GM23338 (cell line): ENCODE measurements around the gene FBXW7. TPM values are rescaled to one million over a fixed set of nuclear protein-coding genes. Genes with fewer than 3 reads are reported as not detected.

Experiments
- ATAC-seq: fragments of 200-7000 bp; cut with Tn5 transposase; 3 replicates; pipeline ENCODE4 v1.9.1; 2020
- DNase-seq: peaks from one replicate; pipeline ENCODE4 v3.0.0-alpha.2; 2015; ENCODE audit warnings: low spot score
- H2AFZ ChIP-seq: fragments of 200-600 bp; sonication (generic); 2 replicates; pipeline ENCODE4 v1.8.0; 2016; ENCODE audit warnings: antibody characterized with exemption, mild to moderate bottlenecking, moderate library complexity
- H3F3A ChIP-seq: fragments of 200-600 bp; sonication (generic); replicated peaks from 2 replicates; pipeline ENCODE4 v1.8.0; 2017; ENCODE audit warnings: antibody characterized with exemption, mixed run types, low read depth
- H3K27ac ChIP-seq: fragments of 200-600 bp; sonication (generic); 2 replicates; pipeline ENCODE4 v1.6.1; 2016; ENCODE audit warnings: low read depth
- H3K27me3 ChIP-seq: fragments of 200-600 bp; sonication (generic); 2 replicates; pipeline ENCODE4 v1.8.0; 2016; ENCODE audit warnings: mild to moderate bottlenecking, mixed run types, moderate library complexity; ENCODE audit not compliant: insufficient read depth
- H3K36me3 ChIP-seq: fragments of 200-600 bp; sonication (generic); 2 replicates; pipeline ENCODE4 v1.8.0; 2016; ENCODE audit warnings: mild to moderate bottlenecking; ENCODE audit not compliant: insufficient read depth
- H3K4me1 ChIP-seq: fragments of 200-600 bp; sonication (generic); 2 replicates; pipeline ENCODE4 v1.8.0; 2016; ENCODE audit warnings: mild to moderate bottlenecking, moderate library complexity; ENCODE audit not compliant: insufficient read depth
- H3K4me2 ChIP-seq: fragments of 200-600 bp; sonication (generic); 2 replicates; pipeline ENCODE4 v1.7.1; 2017; ENCODE audit warnings: mixed run types
- H3K4me3 ChIP-seq: fragments of 200-600 bp; sonication (generic); 2 replicates; pipeline ENCODE4 v1.6.1; 2016; ENCODE audit warnings: mixed run types
- H3K79me2 ChIP-seq: fragments of 200-600 bp; sonication (generic); replicated peaks from 2 replicates; pipeline ENCODE4 v1.8.0; 2017; ENCODE audit warnings: mild to moderate bottlenecking; ENCODE audit not compliant: insufficient read depth
- H3K9me2 ChIP-seq: fragments of 200-600 bp; sonication (generic); 2 replicates; pipeline ENCODE4 v1.8.0; 2017; ENCODE audit not compliant: insufficient read depth
- H4K20me1 ChIP-seq: fragments of 200-600 bp; sonication (generic); replicated peaks from 2 replicates; pipeline ENCODE4 v1.8.0; 2017; ENCODE audit warnings: mild to moderate bottlenecking; ENCODE audit not compliant: insufficient read depth
- H3K27ac Mint-ChIP-seq: 2 replicates; pipeline ENCODE4 v1.8.0; 2020; ENCODE audit warnings: inconsistent platforms, mild to moderate bottlenecking, moderate library complexity, mixed read lengths
- H3K27me3 Mint-ChIP-seq: 3 replicates; pipeline ENCODE4 v1.8.0; 2022; ENCODE audit warnings: low read depth, mild to moderate bottlenecking, moderate library complexity, mixed read lengths, inconsistent platforms; ENCODE audit not compliant: insufficient read depth, poor library complexity
- H3K36me3 Mint-ChIP-seq: 3 replicates; pipeline ENCODE4 v1.8.0; 2021; ENCODE audit warnings: low read depth, mild to moderate bottlenecking, inconsistent platforms, moderate library complexity, mixed read lengths
- H3K4me1 Mint-ChIP-seq: 3 replicates; pipeline ENCODE4 v1.8.0; 2020; ENCODE audit warnings: mild to moderate bottlenecking, inconsistent platforms, mixed read lengths
- H3K4me3 Mint-ChIP-seq: 3 replicates; pipeline ENCODE4 v1.8.0; 2021; ENCODE audit warnings: moderate library complexity, mild to moderate bottlenecking, inconsistent platforms, mixed read lengths
- H3K9me3 Mint-ChIP-seq: 3 replicates; pipeline ENCODE4 v1.8.0; 2020; ENCODE audit warnings: moderate library complexity, mild to moderate bottlenecking, inconsistent platforms, mixed read lengths
- CREB1 ChIP-seq: fragments of 250-450 bp; sonication (Bioruptor Pico); IDR thresholded peaks from 2 replicates; pipeline ENCODE4 v1.5.0; 2020; ENCODE audit warnings: low read depth, mild to moderate bottlenecking, moderate library complexity
- CTCF ChIP-seq, 2 experiments: fragments of 200-600 bp in 1 of 2; sonication (generic) in 1 of 2; conservative IDR thresholded peaks; 2 replicates each; pipeline versions ENCODE4 v1.5.1 to v1.6.1; 2016 to 2017; ENCODE audit warnings: antibody characterized with exemption in 2 of 2, low read depth in 2 of 2, mild to moderate bottlenecking in 2 of 2, moderate library complexity in 1 of 2
- ETS1 ChIP-seq: IDR thresholded peaks from 2 replicates; pipeline ENCODE4 v1.6.1; 2016; ENCODE audit warnings: antibody characterized with exemption
- EZH2 ChIP-seq: fragments of 200-600 bp; sonication (generic); IDR thresholded peaks from one replicate; pipeline ENCODE4 v1.8.0; 2017; ENCODE audit warnings: antibody characterized with exemption, mild to moderate bottlenecking, low read depth; ENCODE audit not compliant: unreplicated experiment
- EZH2phosphoT487 ChIP-seq: fragments of 200-600 bp; sonication (generic); IDR thresholded peaks from one replicate; pipeline ENCODE4 v1.8.1; 2018; ENCODE audit warnings: antibody characterized with exemption; ENCODE audit not compliant: unreplicated experiment
- JUNB ChIP-seq: IDR thresholded peaks from one replicate; pipeline ENCODE4 v1.6.1; 2016; ENCODE audit warnings: antibody characterized with exemption; ENCODE audit not compliant: unreplicated experiment
- POLR2AphosphoS5 ChIP-seq: IDR thresholded peaks from 2 replicates; pipeline ENCODE4 v1.6.1; 2016; ENCODE audit warnings: antibody characterized with exemption, low read depth
- STAT1 ChIP-seq: IDR thresholded peaks from one replicate; pipeline ENCODE4 v1.6.1; 2016; ENCODE audit warnings: antibody characterized with exemption; ENCODE audit not compliant: unreplicated experiment
- ZNF114 ChIP-seq: fragments of 250-450 bp; sonication (Bioruptor Pico); IDR thresholded peaks from 2 replicates; pipeline ENCODE4 v1.5.0; 2020; ENCODE audit warnings: mild to moderate bottlenecking, moderate library complexity
- ZNF331 ChIP-seq: fragments of 250-450 bp; sonication (Bioruptor Pico); IDR thresholded peaks from 2 replicates; pipeline ENCODE4 v1.5.0; 2020; ENCODE audit warnings: low read depth, mild to moderate bottlenecking, moderate library complexity
- ZNF462 ChIP-seq: fragments of 250-450 bp; sonication (Bioruptor Pico); IDR thresholded peaks from 2 replicates; pipeline ENCODE4 v1.5.0; 2020; ENCODE audit warnings: mild to moderate bottlenecking, moderate library complexity
- polyA plus RNA-seq: library from polyadenylated mRNA; unstranded; fragments of >200 nt; fragmentation: Nextera tagmentation; extraction: Ambion mirVana; gene quantifications from 2 replicates; pipeline ENCODE4 v1.2.1, GENCODE V29; 2016
- total RNA-seq: library from RNA; depleted of rRNA; stranded (reverse); fragments of >200 nt; shearing (Covaris generic); gene quantifications from 2 replicates; pipeline ENCODE4 v1.2.3, GENCODE V29; 2014

Gene FBXW7
- total and polyA plus RNA-seq, 2 experiments from 2014 or later: 25.8 to 34.7 TPM

- H3K27me3 ChIP-seq: no peaks in the 10 kb centered on the region
- no peak overlapping the region for H3K27ac Mint-ChIP-seq
- peaks cover 5% of the 10 kb centered on the region; the same call in 1 of the 2 replicates for H3K79me2 ChIP-seq
- H3K4me1 Mint-ChIP-seq: peaks cover 2% of the 10 kb centered on the region; the same call in 2 of the 3 replicates
- H3F3A ChIP-seq: no peaks in the 10 kb centered on the region
- TF ChIP-seq CREB1: no peak
- TF ChIP-seq EZH2phosphoT487: no peak
- H3K36me3 ChIP-seq: no peaks in the 10 kb centered on the region
- ATAC-seq (no peak), DNase-seq (no peak)
- no peak overlapping the region for H3K4me2 ChIP-seq
- no peak overlapping the region for H2AFZ ChIP-seq
- H3K27ac ChIP-seq: no peak overlapping the region
- H3K4me3 ChIP-seq: no peak overlapping the region
- H3K4me1 ChIP-seq: peaks cover 8% of the 10 kb centered on the region
- H3K27me3 Mint-ChIP-seq: no peaks in the 10 kb centered on the region
- H3K4me3 Mint-ChIP-seq: no peak overlapping the region
- H3K9me3 Mint-ChIP-seq: peaks cover 4% of the 10 kb centered on the region; the same call in 2 of the 3 replicates
- H4K20me1 ChIP-seq: no peaks in the 10 kb centered on the region; the same call in 1 of the 2 replicates
- peaks cover 4% of the 10 kb centered on the region; the same call in 2 of the 3 replicates for H3K36me3 Mint-ChIP-seq
- H3K9me2 ChIP-seq: no peaks in the 10 kb centered on the region
These were observed 171.5 kb downstream of the FBXW7 start for GRCh38 chr4:152364383-152364782.

GRCh38 chr4:152363904-152364303 lies 172.0 kb downstream of the FBXW7 start:
- Histone ChIP-seq H3K4me2 (no peak overlapping the region), H3K27ac (no peak overlapping the region), H2AFZ (no peak overlapping the region), H3K27me3 (no peaks in the 10 kb centered on the region), H3F3A (no peaks in the 10 kb centered on the region), H3K9me2 (no peaks in the 10 kb centered on the region), H3K36me3 (no peaks in the 10 kb centered on the region), H3K4me3 (no peak overlapping the region), H3K79me2 (peaks cover 4% of the 10 kb centered on the region; the same call in 1 of the 2 replicates), H4K20me1 (no peaks in the 10 kb centered on the region), H3K4me1 (peaks cover 8% of the 10 kb centered on the region)
- Mint-ChIP-seq H3K27ac (no peak overlapping the region), H3K9me3 (peaks cover 4% of the 10 kb centered on the region; the same call in 2 of the 3 replicates), H3K36me3 (peaks cover 4% of the 10 kb centered on the region; the same call in 2 of the 3 replicates), H3K4me1 (peaks cover 2% of the 10 kb centered on the region; the same call in 2 of the 3 replicates), H3K27me3 (no peaks in the 10 kb centered on the region), H3K4me3 (no peak overlapping the region)
- no peak for ATAC-seq
- no peak for DNase-seq
- TF ChIP-seq JUNB (no peak), STAT1 (no peak), ZNF331 (no peak), CTCF (conservative IDR thresholded peaks at IDR 0.05; ENCODE audit: low read depth in 2 of 2) (no peak), ETS1 (no peak), ZNF462 (CRISPR knock-in tag) (no peak), EZH2 (no peak), EZH2phosphoT487 (no peak), ZNF114 (CRISPR knock-in tag) (no peak), POLR2AphosphoS5 (no peak), CREB1 (no peak)
